ENCODE measurements around the gene HORMAD2.
"Not testable (repeated sequence)": the region's sequence is repeated elsewhere in the genome, so short reads cannot be mapped to it uniquely, and the experiment has no call there.

HORMAD2 gene

GRCh38 chr22:30057375-30057774, 22.9 kb upstream of the HORMAD2 start:
- DNase-seq (ENCODE audit: low read depth in 2 of 2): no peak

GRCh38 chr22:30059346-30060020, 20.8 kb upstream of the HORMAD2 start:
- not testable (repeated sequence) for DNase-seq (ENCODE audit: low read depth in 2 of 2)

GRCh38 chr22:30061094-30061493, 19.2 kb upstream of the HORMAD2 start:
- DNase-seq (ENCODE audit: low read depth in 2 of 2): not testable (repeated sequence)

GRCh38 chr22:30062259-30062658, 18.0 kb upstream of the HORMAD2 start:
- DNase-seq (ENCODE audit: low read depth in 2 of 2): no peak

- DNase-seq (ENCODE audit: low read depth in 2 of 2): no peak
Measured at GRCh38 chr22:30062950-30063349, 17.3 kb upstream of the HORMAD2 start.

DNA sequence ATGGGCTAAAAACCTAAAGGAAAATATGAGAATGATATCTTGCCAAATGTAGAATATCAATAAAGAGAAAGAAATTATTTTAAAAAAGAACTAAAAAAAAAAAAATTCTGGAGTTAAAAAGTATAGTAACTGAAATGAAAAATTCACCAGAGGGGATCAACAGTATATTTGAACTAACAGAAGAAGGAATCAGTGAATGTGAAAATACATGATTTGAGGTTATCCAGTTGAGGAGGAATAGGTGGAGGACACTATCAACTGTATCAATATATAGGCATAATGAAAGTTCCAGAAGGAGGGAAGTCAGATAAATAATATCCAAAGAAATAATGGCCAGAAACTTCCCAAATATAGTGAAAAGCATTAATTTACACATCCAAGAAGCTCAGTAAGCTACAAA, 16.1 kb upstream of the HORMAD2 start:
- no peak for DNase-seq (ENCODE audit: low read depth in 2 of 2)

GRCh38 chr22:30073743-30074142, 6.5 kb upstream of the HORMAD2 start:
- DNase-seq (ENCODE audit: low read depth in 2 of 2): no peak

- DNase-seq (ENCODE audit: low read depth in 2 of 2): no peak
Measured at GRCh38 chr22:30074147-30074546, 6.1 kb upstream of the HORMAD2 start.

- no peak for DNase-seq (ENCODE audit: low read depth in 2 of 2)
Measured at GRCh38 chr22:30074994-30075393, 5.3 kb upstream of the HORMAD2 start.

DNA sequence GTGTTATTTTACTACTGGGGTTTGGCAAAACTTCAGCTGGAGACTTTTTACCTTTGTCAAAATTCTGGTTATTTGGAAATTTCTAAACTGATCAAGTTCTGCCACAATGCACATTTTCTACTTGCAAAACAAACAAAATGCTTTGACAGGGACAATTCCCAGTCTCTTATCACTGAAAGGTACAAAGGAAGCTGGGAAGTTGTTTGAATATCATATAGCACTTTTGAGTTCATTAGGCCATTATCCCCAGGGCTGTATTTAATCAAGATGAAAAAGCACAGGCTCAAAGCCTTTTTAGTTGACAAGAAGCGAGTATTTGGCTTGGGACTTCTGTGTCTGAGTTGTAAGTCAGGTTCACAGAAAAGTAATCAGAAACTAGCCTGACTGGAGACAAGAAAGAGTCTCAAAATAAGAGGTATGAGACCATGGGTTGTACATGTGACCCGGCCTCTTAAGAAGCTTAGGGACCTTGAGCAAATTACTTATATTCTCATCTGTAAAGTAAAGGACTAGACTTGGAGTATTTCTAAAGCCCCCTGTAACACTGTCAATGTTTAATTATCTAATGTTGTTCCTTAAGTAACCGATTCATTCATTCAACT, 2.9 kb upstream of the HORMAD2 start:
- DNase-seq (ENCODE audit: low read depth in 2 of 2): no peak

DNA sequence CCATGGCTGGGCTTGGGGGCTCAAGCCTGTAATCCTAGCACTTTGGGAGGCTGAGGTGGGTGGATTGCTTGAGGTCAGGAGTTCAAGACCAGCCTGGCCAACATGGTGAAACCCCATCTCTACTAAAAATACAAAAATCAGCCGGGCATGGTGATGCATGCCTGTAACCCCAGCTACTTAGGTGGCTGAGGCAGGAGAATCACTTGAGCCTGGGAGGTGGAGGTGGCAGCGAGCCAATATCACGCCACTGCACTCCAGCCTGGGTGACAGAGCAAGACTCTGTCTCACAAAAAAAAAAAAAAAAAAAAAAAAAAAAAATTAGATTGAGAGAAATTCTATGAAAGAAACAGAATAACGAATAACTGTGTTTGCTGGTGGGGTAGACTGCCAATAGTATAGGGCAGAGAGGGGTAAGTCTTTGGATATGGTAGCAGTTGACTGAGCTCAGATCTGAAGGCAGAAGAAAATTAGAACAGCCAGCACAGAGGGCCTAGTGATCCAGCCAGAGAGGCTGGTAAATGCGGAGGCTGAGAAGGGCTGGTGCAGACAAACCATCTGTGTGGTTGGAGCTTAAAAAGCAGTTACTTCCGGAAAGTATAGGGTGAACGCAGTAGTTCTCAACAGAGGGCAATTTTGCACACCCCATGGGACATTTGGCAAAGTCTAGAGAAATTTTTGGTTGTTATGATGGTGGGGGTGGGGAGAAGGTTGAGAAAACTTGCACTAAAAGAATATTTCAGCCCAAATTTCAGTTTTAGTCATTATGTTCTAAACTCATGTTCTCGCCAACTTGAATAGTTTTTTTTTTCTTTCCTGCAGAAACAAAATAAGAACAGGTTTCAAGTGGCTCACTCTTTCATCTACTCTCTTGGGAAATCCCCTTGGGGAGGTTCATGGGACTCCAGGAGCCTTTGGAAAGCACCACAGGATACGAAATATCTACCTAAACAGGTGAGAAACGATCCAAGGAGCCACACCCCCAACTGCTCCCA, 1.6 kb upstream of the HORMAD2 start:
- no peak for DNase-seq (ENCODE audit: low read depth in 2 of 2)

DNA sequence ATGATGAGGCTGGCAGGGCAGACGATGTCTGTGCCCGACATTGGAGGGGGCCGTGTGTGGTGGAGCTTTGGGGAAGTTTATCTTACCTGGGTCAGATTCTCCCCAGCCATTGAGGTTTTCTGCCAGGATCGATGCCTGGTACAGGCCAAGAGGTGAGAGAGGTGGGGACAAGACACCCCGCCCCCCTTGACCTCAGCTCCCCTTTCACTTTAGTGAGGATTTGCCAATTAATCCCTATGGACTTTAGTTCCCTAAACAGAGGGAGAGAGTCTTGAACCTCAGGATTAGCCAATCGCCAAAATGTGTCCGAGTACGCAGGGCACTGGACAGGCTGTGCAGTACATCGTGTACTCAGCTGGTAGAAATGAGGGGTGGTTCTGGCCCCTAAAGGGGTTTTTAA, 541 bp downstream of the HORMAD2 start:
- DNase-seq (ENCODE audit: low read depth in 2 of 2): no peak

- no peak for DNase-seq (ENCODE audit: low read depth in 2 of 2)
Measured at GRCh38 chr22:30086496-30086895, 6.2 kb downstream of the HORMAD2 start.

DNA sequence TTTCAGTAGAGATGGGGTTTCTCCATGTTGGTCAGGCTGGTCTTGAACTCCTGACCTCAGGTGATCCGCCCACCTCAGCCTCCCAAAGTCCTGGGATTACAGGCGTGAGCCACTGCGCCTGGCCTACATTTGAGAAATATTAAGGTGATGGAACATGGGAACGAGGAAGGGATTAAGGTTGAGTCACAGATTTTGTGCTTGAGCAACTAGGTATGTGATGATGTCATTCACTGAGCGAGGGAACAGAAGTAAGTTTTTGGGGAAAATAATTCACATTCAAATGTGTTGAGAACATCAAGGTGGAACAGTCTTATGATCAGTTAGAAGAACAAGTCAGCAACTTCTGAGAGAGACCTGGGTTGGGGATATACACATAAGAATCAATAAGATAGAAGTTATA, 6.8 kb downstream of the HORMAD2 start:
- not testable (repeated sequence) for DNase-seq (ENCODE audit: low read depth in 2 of 2)

DNA sequence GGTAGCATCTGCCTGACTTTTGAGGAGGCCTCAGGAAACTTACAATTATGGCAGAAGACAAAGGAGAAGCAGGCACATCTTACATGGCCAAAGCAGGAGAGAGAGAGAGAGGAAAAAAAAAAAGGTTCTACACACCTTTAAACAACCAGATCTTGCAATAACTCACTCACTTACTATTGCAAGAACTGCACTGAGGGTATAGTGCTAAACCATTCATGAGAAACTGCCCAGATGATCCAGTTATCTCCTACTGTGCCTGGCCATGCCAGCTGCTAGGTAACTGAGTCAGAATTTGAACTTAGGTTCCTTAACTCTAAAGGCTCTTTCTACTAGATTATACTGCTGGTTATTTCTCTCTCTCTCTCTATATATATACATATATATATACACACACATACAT, 7.3 kb downstream of the HORMAD2 start:
- DNase-seq (ENCODE audit: low read depth in 2 of 2): no peak

DNA sequence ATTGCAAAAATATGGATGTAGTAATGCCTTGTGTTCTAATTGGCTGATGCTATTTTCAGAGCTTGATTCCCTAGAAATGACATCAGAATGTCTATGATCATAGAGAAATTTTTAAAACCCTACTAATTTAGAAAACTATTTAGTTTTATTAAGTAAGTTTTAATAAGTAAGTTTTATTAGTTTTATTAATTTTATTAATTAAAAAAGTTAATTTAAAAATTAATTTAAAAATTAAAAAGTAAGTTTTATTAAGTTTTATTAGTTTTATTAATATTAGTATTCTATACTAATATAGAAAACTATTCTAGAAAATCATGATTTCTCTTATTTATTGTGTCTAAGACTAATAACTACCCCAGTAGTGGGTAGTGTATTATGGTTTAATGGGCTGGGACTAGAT, 8.2 kb downstream of the HORMAD2 start:
- DNase-seq (ENCODE audit: low read depth in 2 of 2): no peak

DNA sequence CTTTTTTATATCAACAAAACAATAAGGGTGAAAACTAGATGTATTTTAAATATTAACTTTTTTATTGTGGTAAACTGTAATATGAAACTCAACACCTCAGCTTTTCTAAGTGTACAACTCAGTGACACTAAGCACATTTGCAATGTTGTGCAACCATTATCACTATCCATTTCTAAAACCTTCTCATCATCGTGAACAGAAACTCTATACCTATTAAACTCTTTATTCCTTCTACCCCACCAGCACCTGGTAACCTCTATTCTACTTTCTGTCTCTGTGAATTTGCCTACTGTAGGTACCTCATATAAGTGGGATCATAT, 9.4 kb downstream of the HORMAD2 start:
- DNase-seq (ENCODE audit: low read depth in 2 of 2): no peak

DNA sequence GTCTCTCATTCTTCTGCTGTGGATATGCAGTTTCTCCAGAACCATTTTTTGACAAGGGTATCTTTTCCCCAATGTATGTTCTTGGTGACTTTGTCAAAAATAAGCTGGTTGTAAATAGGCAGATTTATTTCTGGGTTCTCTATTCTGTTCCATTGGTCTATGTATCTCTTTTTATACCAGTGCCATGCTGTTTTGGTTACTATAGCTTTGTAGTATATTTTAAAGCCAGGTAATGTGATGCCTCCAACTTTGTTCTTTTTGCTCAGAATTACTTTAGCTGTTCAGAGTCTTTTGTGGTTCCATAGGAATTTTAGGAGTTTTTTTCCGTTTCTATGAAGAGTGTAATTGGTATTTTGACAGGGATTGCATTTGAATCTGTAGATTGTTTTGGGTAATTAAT, 12.4 kb downstream of the HORMAD2 start:
- no peak for DNase-seq (ENCODE audit: low read depth in 2 of 2)

GRCh38 chr22:30094804-30095203, 14.5 kb downstream of the HORMAD2 start:
- no peak for DNase-seq (ENCODE audit: low read depth in 2 of 2)

GRCh38 chr22:30097861-30098260, 17.6 kb downstream of the HORMAD2 start:
- DNase-seq (ENCODE audit: low read depth in 2 of 2): no peak

DNA sequence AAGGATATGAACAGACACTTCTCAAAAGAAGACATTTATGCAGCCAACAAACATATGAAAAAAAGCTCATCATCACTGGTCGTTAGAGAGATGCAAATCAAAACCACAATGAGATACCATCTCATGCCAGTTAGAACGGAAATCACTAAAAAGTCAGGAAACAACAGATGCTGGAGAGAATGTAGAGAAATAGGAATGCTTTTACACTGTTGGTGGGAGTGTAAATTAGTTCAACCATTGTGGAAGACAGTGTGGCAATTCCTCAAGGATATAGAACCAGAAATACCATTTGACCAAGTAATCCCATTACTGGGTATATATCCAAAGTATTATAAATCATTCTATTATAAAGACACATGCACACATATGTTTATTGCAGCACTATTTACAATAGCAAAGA, 20.5 kb downstream of the HORMAD2 start:
- not testable (repeated sequence) for DNase-seq (ENCODE audit: low read depth in 2 of 2)

DNA sequence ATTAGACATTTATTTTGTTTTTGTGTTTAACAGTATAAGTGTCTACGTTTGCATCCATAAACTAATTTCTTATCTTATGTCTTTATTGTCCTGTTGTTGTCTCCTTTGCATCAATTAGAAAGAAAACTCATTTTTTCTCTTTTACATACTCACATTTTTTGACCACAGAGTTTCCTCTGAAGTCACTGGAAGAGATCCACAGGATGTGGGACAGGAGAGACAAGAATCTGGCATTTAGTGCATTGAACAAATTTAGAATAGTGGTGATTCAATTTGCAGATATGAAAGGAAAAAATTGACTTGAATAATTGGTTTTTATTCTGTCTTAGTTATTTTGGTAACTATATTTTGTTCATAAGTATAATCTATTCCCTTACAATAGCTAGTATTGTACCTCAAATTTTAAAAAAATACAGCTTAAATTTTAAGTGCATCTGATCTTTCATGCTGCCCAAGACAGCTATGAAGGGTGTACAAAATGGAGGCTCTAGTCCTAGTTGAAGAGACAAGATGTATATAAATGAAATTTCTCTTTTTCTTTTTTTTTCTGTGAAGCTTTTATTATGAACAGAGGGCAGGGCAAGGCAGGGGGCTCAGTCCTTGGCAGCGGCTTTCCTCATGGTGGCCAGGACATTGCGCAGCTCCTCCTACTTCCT, 24.4 kb downstream of the HORMAD2 start:
- no peak for DNase-seq (ENCODE audit: low read depth in 2 of 2)
